ENCODE measurements around the gene PERM1. TPM values are rescaled to one million over a fixed set of nuclear protein-coding genes. Genes with fewer than 3 reads are reported as not detected.
A peak's percentile ranks its signal among the peaks of the same experiment; 100 is the strongest.

PERM1 gene
- total and polyA plus RNA-seq, 9 of the 15 experiments (the other 6 are each of a cell fraction or from before 2014, with no cell fraction given), result not detected

DNA sequence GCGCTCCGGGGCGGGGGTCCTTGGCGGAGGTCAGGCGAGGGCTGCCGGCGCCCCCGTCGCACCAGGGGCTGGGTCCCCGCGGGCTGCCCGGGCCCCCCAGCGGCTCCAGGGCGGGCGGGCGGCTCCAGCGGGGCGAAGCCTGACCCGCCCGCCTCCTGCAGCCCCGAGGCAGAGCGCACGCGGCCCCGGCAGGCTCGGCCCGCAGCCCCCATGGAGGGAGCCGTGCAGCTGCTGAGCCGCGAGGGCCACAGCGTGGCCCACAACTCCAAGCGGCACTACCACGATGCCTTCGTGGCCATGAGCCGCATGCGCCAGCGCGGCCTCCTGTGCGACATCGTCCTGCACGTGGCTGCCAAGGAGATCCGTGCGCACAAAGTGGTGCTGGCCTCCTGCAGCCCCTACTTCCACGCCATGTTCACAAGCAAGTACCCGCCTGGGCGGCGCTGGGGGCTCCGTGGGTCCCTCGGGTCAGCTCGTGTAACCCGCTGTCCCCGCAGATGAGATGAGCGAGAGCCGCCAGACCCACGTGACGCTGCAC, 20.7 kb downstream of the PERM1 start (continued):
- TF ChIP-seq, protein P1, sequence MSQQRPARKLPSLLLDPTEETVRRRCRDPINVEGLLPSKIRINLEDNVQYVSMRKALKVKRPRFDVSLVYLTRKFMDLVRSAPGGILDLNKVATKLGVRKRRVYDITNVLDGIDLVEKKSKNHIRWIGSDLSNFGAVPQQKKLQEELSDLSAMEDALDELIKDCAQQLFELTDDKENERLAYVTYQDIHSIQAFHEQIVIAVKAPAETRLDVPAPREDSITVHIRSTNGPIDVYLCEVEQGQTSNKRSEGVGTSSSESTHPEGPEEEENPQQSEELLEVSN (IDR thresholded peaks at IDR 0.05; ENCODE audit: borderline replicate concordance in 1 of 2, extremely low read depth in 1 of 2, insufficient read depth in 1 of 2, insufficient read length in 1 of 2, low read depth in 1 of 2, low read length in 1 of 2, poor library complexity in 1 of 2, severe bottlenecking in 1 of 2), result peak; percentile 95 to 97
- TF ChIP-seq NR2F6 (CRISPR knock-in tag; IDR thresholded peaks at IDR 0.05) (no peak), MAFK (IDR thresholded peaks at IDR 0.05; ENCODE audit: low read length) (no peak), SIX5 (IDR thresholded peaks at IDR 0.05; ENCODE audit: borderline replicate concordance in 1 of 2, insufficient read depth in 1 of 2, low read depth in 1 of 2, low read length in 2 of 2) (no peak), HDAC8 (tag; IDR thresholded peaks at IDR 0.05) (no peak), RBM25 (IDR thresholded peaks at IDR 0.05; ENCODE audit: low read depth, low read length, severe bottlenecking) (no peak), ZNF143 (CRISPR knock-in tag; IDR thresholded peaks at IDR 0.05) (peak; percentile 36; the same call in 1 of the 2 replicates), CGGBP1 (CRISPR knock-in tag; IDR thresholded peaks at IDR 0.05) (no peak), NFIC (IDR thresholded peaks at IDR 0.05) (no peak), ZNF592 (IDR thresholded peaks at IDR 0.05) (peak; percentile 92), ZNF212 (CRISPR knock-in tag; IDR thresholded peaks at IDR 0.05) (no peak), PCBP2 (IDR thresholded peaks at IDR 0.05; ENCODE audit: low read depth, low read length, poor library complexity, severe bottlenecking) (no peak), TAF7 (tag; IDR thresholded peaks at IDR 0.05) (no peak), ZNF175 (CRISPR knock-in tag; IDR thresholded peaks at IDR 0.05; ENCODE audit: low read depth) (no peak), HCFC1 (IDR thresholded peaks at IDR 0.05; ENCODE audit: low read depth, low read length) (0 out of 2 replicates have a peak, but pooled peaks have one; percentile 9), ARID2 (IDR thresholded peaks at IDR 0.05) (no peak), ETV1 (tag; conservative IDR thresholded peaks at IDR 0.05; ENCODE audit: low read depth) (no peak), NFE2L1 (tag; IDR thresholded peaks at IDR 0.05; ENCODE audit: borderline replicate concordance, low read depth) (no peak)
- TF ChIP-seq, protein P2, sequence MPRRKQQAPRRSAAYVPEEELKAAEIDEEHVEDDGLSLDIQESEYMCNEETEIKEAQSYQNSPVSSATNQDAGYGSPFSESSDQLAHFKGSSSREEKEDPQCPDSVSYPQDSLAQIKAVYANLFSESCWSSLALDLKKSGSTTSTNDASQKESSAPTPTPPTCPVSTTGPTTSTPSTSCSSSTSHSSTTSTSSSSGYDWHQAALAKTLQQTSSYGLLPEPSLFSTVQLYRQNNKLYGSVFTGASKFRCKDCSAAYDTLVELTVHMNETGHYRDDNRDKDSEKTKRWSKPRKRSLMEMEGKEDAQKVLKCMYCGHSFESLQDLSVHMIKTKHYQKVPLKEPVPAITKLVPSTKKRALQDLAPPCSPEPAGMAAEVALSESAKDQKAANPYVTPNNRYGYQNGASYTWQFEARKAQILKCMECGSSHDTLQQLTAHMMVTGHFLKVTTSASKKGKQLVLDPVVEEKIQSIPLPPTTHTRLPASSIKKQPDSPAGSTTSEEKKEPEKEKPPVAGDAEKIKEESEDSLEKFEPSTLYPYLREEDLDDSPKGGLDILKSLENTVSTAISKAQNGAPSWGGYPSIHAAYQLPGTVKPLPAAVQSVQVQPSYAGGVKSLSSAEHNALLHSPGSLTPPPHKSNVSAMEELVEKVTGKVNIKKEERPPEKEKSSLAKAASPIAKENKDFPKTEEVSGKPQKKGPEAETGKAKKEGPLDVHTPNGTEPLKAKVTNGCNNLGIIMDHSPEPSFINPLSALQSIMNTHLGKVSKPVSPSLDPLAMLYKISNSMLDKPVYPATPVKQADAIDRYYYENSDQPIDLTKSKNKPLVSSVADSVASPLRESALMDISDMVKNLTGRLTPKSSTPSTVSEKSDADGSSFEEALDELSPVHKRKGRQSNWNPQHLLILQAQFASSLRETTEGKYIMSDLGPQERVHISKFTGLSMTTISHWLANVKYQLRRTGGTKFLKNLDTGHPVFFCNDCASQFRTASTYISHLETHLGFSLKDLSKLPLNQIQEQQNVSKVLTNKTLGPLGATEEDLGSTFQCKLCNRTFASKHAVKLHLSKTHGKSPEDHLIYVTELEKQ (CRISPR knock-in tag; IDR thresholded peaks at IDR 0.05), result no peak

All from K562 (cell line).